Stimulated activated CD4-positive, alpha-beta T cell treated with anti-CD3 and anti-CD28 coated beads, Interleukin-15, amount 100 ng/mL, for 48 hours (primary cell): ENCODE results near the gene FOXK2.

Experiments
- DNase-seq, 2 donors: peaks; one replicate each; pipeline ENCODE4 v3.0.0-alpha.2; 2020; ENCODE audit warnings: low read depth in 2 of 2

The FOXK2 gene

DNA sequence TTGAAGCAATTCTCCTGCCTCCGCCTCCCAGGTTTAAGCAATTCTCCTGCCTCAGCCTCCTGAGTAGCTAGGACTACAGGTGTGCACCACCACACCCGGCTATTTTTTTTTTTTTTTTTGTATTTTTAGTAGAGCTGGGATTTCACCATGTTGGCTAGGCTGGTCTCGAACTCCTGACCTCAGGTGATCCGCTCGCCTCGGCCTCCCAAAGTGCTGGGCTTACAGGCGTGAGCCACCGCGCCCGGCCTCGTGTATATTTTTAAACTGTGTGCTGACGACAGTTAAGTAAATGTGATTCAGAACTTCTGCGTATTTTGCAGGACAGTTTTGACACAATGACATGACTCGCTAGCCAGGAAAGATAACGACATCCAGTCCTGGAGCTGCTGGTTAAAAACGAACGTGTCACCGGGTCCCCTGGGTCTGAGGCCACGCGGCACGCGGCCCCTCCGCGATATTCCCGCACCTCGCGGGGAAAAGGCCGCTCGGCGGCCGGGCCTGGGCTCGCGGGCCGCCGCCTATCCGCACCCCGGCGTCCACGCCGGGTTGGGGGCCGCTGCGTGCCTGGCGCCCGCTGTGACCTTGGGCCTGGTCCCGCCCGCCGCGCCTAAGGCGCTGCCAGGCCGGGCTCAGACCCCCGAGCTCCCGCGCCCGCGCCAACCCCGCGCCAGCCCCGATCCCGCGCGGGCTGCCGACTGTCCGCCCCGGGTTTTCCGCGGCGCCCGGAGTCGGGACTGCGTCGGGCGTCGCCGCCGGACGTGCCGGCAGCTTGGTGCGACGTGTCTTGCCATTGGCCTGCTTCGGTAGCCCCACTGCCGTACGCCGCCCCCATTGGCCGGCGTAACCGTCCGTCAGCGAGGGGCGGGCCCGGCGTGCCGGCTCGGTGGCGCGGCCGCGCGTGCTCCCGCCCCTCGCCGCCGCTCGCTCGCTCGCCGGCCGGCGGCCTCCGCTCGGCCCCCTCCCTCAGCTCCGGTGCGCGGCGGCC is at the start of gene FOXK2:
Gene FOXK2 (plus strand): TSS at position 907 of the 985 bp plus-strand sequence. CDS start 157 bp downstream, outside the sequence.
- DNase-seq, result peak; percentile 82 to 92

GRCh38 chr17:82470065-82470464 is 49.5 kb upstream of the FOXK2 start:
- DNase-seq, result no peak

- no peak for DNase-seq
Measured at GRCh38 chr17:82474223-82475010, 45.1 kb upstream of the FOXK2 start.

DNA sequence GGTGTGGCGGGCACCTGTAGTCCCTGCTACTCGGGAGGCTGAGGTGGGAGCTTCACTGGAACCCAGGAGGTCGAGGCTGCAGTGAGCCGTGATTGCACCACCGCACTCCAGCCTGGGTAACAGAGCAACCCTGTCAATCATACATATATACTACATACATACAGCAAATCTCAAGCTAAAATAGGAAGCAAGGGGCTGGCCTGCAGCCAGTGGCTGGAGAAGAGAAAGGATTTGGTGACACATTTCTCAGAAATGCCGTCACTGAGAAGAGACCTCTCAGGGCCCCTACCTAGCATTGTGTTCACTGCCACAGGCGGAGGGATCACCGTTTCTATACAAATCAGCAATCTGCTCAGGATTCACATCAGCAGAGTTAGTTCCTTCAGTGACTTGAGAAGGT is 44.1 kb upstream of the FOXK2 start:
- DNase-seq, result no peak

- no peak for DNase-seq
Measured at GRCh38 chr17:82477934-82478333, 41.6 kb upstream of the FOXK2 start.

- no peak for DNase-seq
Measured at GRCh38 chr17:82479602-82480001, 39.9 kb upstream of the FOXK2 start.

- DNase-seq, result no peak
Measured at GRCh38 chr17:82480318-82480717, 39.2 kb upstream of the FOXK2 start.

GRCh38 chr17:82483204-82483660 is 36.3 kb upstream of the FOXK2 start:
- no peak for DNase-seq

DNA sequence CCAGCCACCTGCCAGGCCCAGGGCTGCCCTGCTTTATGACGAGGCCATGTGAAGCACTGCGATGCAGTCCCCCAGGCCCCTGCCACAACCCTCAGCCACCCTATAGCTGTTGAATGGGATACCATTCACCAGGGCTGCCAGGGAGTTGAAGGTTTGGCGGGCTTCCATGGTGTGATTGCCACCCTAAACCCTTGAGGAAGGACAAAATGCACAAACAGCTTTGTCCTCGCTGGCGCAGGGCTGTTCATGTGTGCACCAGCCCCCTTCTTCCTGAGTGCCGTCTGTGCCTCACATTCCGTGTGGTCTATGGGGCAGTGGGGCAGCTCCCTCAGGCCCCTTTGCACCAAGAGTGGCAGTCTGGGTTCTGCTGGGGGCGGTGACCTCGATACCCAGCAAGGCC is 35.7 kb upstream of the FOXK2 start:
- no peak for DNase-seq

DNA sequence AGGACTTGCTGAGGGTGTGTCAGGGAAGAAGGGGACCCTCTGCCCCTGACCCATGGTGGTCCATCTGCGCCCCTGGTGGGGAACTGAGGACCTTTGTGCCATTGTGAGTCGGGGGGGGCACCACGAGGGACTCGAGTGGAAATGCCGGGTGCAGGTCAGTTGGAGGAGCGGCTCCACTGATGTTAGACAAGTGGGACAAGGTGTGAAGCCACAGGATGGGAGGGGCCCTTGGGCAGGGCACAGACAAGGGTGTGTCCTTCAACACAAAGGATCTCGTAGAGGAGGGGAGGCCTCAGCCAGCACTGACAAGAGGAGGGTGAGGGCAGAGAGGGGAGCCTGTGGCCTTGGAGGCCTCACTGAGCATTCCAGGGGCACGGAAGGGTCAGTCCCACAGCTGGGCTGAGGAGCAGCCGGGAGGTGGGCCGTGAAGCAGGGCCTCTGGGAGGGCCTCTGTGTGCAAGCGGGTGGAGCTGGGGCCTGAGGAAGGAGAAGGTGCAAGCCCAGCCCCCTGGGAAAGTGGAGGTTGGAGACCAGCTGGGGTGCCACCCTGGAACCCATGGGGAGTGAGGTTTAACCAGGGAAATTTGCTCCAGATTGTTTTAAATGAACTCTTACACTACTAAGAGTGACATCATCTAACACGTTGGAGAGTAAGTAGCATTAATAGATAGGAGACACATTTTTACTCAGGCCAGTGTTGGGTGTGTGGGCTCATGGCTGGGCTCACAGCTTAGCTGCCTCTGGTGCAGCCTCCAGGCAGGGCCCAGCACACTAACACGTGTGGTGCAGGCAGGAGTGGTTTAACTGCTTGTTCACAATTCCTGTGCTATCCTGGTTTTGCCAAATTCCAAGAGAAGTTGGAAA is 33.1 kb upstream of the FOXK2 start:
- no peak for DNase-seq

- no peak for DNase-seq
Measured at GRCh38 chr17:82487910-82488309, 31.6 kb upstream of the FOXK2 start.

DNA sequence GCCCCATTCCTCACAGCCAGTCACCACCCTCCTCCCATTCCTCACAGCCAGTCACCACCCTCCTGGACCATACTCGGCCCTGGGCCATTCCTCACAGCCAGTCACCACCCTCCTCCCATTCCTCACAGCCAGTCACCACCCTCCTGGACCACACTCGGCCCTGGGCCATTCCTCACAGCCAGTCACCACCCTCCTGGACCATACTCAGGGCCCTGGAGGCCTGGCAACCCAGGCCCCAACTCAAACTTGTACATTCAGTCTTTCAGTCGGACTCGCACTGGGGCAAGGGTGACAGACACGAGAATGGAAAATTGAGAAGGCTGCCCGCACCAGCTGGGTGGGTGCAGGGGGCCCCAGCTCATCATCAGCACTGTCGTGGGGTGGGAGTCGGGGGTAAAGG is 30.4 kb upstream of the FOXK2 start:
- DNase-seq, result no peak

- no peak for DNase-seq
Measured at GRCh38 chr17:82489851-82490511, 29.6 kb upstream of the FOXK2 start.

DNA sequence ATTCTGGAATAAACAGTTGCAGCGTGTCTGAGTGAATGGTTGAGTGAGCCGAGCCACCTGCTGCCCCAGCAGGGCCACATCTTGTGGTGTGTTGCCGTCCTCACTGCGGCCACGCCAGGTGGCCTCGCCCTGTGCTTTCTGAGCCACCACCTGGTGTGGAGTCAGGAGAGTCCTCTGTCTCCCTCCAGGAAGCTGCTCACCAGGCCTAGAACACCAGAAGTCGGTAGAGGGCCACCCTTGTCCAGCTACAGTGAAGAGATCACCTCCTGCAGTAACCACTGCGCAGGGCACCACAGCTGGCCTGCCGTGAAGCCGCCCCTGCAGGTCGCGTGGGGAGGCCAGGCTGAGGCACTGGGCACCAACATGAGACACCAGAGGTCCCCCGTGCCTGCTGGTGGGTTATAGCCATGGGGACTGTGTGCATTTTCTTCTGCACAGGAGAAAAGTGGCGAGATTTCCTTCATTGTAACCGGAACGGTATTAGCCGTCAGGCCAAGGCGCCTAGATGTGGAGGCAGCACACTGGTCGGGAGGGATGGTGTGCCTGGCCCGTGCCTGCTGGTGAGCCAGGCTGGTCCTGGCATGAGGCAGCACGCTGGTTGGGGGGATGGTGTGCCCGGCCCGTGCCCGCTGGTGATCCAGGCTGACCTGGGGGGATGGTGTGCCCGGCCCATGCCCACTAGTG is 28.9 kb upstream of the FOXK2 start:
- DNase-seq, result no peak

DNA sequence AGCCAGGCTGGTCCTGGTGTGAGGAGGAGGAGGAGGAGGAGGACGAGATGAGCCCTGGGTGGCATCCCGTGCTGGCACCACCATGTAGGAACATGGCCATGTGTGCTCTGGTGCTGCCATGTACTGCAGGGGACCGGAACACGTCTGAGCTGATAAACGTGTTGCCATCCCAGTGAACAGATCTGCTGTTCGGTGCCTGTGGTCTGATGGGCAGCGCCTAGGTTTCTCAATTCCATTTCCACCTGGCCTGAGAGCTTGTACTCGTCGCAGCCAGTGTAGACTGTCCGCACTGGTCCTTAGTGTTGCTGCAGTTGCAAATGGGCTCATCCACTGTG is 28.4 kb upstream of the FOXK2 start:
- no peak for DNase-seq

DNA sequence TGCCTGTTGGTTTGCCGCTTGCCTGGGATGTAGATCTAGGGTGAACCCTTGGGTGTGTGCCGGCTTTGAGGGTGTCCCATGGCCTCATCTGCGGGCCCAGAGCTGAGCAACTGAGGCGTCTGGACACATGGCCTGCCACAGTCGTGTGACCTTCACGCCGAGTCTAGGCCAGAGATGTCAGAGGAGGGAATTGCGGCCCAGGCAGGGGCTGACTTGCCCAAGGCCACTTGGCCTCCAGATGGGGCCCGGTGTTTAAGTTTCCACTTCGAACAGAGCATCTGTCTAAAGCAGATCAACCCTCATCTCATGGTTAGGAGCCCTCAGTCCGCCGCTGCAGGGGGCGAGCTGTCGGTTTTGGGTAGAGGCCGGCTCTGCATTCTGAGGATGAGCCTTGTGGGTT is 28.0 kb upstream of the FOXK2 start:
- DNase-seq, result no peak

DNA sequence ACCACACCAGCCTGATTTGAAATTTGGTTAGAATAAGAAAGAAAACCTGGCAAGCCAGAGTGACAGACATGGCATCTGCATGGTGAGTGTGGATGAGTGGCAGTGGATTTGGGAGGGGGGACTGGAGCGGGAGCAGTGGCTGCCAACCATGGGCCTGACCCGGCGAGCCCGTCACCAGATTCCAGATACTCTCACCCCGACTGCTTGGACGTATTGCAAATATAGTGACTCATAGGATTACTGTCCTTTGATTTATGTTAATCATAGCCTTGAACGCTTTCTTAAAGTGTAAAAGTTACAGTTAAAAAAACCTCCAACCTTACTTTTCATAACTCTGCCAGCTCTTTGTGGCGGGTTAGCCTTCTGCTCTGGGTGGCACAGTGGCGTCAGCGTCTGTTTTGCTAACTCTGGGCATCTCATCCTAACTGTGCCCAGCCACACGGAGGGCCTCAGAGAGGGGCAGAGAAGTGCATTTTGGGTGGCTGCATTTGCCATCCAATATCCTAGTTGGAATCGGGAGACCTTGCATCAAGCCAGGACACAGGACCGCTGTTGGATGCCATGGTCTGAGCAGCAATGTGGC is 26.8 kb upstream of the FOXK2 start:
- no peak for DNase-seq

- no peak for DNase-seq
Measured at GRCh38 chr17:82493226-82493781, 26.2 kb upstream of the FOXK2 start.

DNA sequence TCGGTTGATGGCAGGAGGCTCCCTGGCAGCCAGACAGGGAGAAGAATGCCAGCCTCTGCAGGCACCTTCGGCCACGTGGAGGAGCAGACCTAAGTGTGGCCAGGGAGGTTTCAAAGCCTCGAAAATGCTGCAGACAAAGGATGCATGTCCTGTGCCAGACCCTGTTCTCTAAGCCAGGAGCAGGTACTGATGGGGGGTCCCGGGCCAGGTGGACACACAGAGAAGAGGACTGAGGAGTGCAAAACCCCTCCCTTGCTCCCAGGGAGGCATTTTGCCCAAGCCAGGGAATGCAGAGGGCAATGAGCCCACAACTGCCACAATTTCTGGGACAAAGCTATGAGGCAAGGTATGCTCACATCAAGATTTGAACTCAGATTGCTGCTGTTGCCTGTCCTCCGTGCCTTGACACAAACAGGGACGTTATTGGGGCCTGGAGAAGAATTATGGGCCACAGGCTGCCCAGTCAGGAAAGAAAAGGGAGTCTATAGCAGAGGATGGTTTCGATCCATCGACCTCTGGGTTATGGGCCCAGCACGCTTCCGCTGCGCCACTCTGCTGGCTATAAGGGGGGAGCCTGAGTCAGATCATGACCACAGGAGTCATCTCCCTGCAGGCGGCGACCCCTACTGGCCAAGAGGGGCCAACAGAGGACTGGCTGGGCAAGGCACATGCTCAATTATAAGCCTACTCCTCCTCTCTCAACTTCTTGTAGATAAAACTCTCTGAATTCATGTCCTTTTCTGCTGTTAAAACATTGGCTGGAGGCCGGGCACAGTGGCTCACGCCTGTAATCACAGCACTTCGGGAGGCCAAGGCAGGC is 25.1 kb upstream of the FOXK2 start:
- peak; percentile 76 to 86 for DNase-seq
